NCI-H2107 (cell line): ENCODE results near the gene APCDD1L.
"Not testable (repeated sequence)": the region's sequence is repeated elsewhere in the genome, so short reads cannot be mapped to it uniquely, and the experiment has no call there.

Experiments
- DNase-seq: peaks from one replicate; lab custom pipeline; 2025; lab: John Stamatoyannopoulos, UW

APCDD1L gene

DNA sequence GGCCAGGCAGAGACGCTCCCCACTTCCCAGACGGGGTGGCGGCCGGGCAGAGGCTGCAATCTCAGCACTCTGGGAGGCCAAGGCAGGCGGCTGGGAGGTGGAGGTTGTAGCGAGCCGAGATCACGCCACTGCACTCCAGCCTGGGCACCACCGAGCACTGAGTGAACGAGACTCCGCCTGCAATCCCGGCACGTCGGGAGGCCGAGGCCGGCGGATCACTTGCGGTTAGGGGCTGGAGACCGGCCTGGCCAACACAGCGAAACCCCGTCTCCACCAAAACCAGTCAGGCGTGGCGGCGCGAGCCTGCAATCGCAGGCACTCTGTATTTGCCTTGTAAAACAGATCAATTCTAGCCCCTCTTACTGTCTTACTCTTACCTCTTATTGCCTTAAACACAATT is 100.4 kb downstream of the APCDD1L start:
- DNase-seq: not testable (repeated sequence)

DNA sequence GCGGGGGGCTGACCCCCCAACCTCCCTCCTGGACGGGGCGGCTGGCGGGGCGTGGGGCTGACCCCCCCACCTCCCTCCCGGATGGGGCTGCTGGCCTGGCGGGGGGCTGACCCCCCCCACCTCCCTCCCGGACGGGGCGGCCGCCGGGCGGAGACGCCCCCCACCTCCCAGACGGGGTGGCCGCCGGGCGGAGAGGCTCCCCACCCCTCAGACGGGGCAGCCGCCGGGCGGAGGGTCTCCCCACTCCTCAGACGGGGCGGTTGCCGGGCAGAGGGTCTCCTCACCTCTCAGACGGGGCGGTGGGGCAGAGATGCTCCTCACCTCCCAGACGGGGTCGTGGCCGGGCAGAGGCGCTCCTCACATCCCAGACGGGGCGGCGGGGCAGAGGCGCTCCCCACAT is 101.0 kb downstream of the APCDD1L start:
- not testable (repeated sequence) for DNase-seq
